Naive thymus-derived CD8-positive, alpha-beta T cell (primary cell): ENCODE results near the gene CRBN. TPM values are rescaled to one million over a fixed set of nuclear protein-coding genes. Genes with fewer than 3 reads are reported as not detected.

Experiments
- ATAC-seq, 2 donors: fragments of 150-1000 bp; cut with Tn5 transposase in 1 of 2; sonication (Bioruptor Pico), chemical (Tn5 transposase) in 1 of 2; 1 replicate in 1 of 2; 2 replicates in 1 of 2; pipeline ENCODE4 v1.10.0; 2021; ENCODE audit warnings: mild to moderate bottlenecking in 2 of 2, moderate library complexity in 2 of 2
- POLR2A ChIA-PET: fragments of 350-600 bp; sonication (Branson Sonifier 250); formaldehyde crosslinking; loops from one replicate; lab custom pipeline; 2021; ENCODE audit warnings: antibody characterized with exemption; lab: Charles Lee
- DNase-seq, 10 donors: peaks; one replicate each; pipeline versions ENCODE4 v3.0.0 to v3.0.0-alpha.2; 2020 to 2022
- H3K27ac Mint-ChIP-seq, 10 donors: one replicate each; pipeline ENCODE4 v1.8.0; 2020 to 2022; ENCODE audit warnings: mild to moderate bottlenecking in 10 of 10, mixed read lengths in 10 of 10, moderate library complexity in 4 of 10, inconsistent platforms in 1 of 10
- H3K27me3 Mint-ChIP-seq, 5 donors: one replicate each; pipeline ENCODE4 v1.8.0; 2021 to 2022; ENCODE audit warnings: mixed read lengths in 5 of 5
- H3K36me3 Mint-ChIP-seq, 3 donors: one replicate each; pipeline ENCODE4 v1.8.0; 2020 to 2022; ENCODE audit warnings: mixed read lengths in 3 of 3, mild to moderate bottlenecking in 2 of 3, inconsistent platforms in 1 of 3
- H3K4me1 Mint-ChIP-seq, 4 donors: one replicate each; pipeline ENCODE4 v1.8.0; 2021 to 2022; ENCODE audit warnings: mixed read lengths in 4 of 4
- H3K4me3 Mint-ChIP-seq, 10 donors: one replicate each; pipeline ENCODE4 v1.8.0; 2020 to 2022; ENCODE audit warnings: mild to moderate bottlenecking in 10 of 10, mixed read lengths in 10 of 10, moderate library complexity in 6 of 10, inconsistent platforms in 1 of 10
- H3K9me3 Mint-ChIP-seq, 9 donors: one replicate each; pipeline ENCODE4 v1.8.0; 2020 to 2022; ENCODE audit warnings: mixed read lengths in 9 of 9, mild to moderate bottlenecking in 3 of 9, inconsistent platforms in 1 of 9, moderate library complexity in 1 of 9
- polyA plus RNA-seq, 3 donors: library from polyadenylated mRNA; unstranded; fragments of 300-500 nt; fragmentation: Illumina TruSeq; gene quantifications; one replicate each; pipeline ENCODE4 v1.2.3, GENCODE V29; 2021
- total RNA-seq, 8 experiments: library from RNA in 2 of 8; stranded (reverse) in 2 of 8; gene quantifications; one replicate each; pipeline ENCODE4 v1.2.3 and lab custom pipeline; 2021 to 2026

CRBN gene
- total and polyA plus RNA-seq, 5 experiments from 2014 or later: 149 to 194 (median 164) TPM

DNA sequence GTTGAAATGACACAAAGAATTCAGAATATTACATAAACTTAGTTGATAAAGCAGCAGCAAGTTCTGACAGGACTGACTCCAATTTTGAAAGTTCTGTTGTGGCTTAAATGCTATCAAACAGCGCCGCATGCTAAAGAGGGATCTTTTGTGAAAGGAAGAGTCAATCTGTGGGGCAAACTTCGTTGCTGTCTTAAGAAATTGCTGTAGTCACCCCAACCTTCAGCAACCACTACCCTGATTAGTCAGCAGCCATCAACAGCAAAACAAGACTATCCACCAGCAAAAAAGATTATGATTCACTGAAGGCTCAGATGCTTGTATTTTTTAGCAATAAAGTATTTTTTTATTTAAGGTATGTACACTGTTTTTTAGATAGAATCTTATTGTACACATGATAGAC, 14.2 kb downstream of the CRBN start:
- Mint-ChIP-seq H3K4me1 (peaks cover 21 to 72% (median 61%) of the 10 kb centered on the region in 4 donors), H3K27me3 (no peaks in the 10 kb centered on the region), H3K27ac (peak overlapping the region in 6 of 10 donors; percentile 24 to 71 (median 69)), H3K9me3 (no peaks in the 10 kb centered on the region), H3K4me3 (no peak overlapping the region), H3K36me3 (peaks cover 6 to 88% (median 28%) of the 10 kb centered on the region in 3 donors)
- POLR2A ChIA-PET: no interaction called here
- DNase-seq (no peak), ATAC-seq (no peak)

DNA sequence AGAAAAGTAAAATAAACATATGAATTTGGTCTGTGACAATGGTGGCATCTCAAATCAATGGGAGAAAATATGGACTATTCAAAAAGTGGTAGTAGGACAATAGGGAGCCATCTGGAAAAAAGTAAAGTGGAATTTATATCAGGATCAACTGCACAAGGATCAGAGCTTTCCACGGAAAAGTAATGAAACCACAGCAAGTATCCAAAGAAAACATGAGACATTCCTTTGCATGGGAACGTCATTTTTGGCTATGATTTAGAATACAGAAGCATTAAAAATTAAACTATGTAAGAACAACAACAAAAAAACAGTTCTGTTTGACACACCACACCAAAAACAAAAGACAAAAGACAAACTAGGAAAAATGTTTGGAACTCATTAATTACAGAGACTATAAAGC, 18.7 kb downstream of the CRBN start:
- H3K4me1 Mint-ChIP-seq: peaks cover 24 to 72% (median 70%) of the 10 kb centered on the region in 4 donors
- POLR2A ChIA-PET: interaction anchor here (0.6 kb wide), 2 partner anchors 9 to 653 kb away, joined by 3 to 5 read pairs; no protein-coding TSS in a partner anchor
- peaks cover under 1 to 97% (median 23%) of the 10 kb centered on the region in 3 donors for H3K36me3 Mint-ChIP-seq
- no peaks in the 10 kb centered on the region for H3K9me3 Mint-ChIP-seq
- H3K27ac Mint-ChIP-seq: peak overlapping the region; percentile 29 to 77 (median 54)
- no peak for ATAC-seq
- H3K27me3 Mint-ChIP-seq: no peaks in the 10 kb centered on the region
- H3K4me3 Mint-ChIP-seq: peak overlapping the region in 1 of 10 donors; percentile 6
- no peak for DNase-seq

DNA sequence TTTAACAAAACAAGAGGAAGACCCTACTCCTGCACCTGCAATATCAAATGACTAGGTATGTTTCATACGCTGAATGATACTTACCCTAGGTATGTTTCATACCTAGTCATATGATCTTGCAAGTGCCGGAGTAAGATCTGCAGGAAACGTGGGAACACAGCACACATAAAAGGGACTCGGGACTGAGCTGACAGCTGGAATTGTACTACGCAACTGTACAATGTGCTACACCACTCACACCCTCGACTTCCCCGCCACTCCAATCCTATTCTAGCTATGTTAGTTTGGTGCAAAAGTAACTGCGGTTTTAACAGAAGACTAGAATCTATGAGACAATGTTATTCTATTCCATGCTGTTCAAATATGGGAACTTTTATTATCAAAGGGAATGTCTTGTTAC, 22.0 kb downstream of the CRBN start:
- POLR2A ChIA-PET: no interaction called here
- H3K36me3 Mint-ChIP-seq: peaks cover 5 to 96% (median 16%) of the 10 kb centered on the region in 3 donors
- H3K27ac Mint-ChIP-seq: peak overlapping the region; percentile 29 to 88 (median 69)

GRCh38 chr3:3154879-3155610, 24.4 kb downstream of the CRBN start:
- POLR2A ChIA-PET: no interaction called here
- DNase-seq (no peak), ATAC-seq (no peak)
- peaks cover 9 to 93% (median 15%) of the 10 kb centered on the region in 3 donors for H3K36me3 Mint-ChIP-seq
- no peaks in the 10 kb centered on the region for H3K9me3 Mint-ChIP-seq
- H3K4me1 Mint-ChIP-seq: peaks cover 23 to 54% (median 47%) of the 10 kb centered on the region in 4 donors
- peak overlapping the region; percentile 20 to 81 (median 65) for H3K27ac Mint-ChIP-seq
- H3K4me3 Mint-ChIP-seq: peak overlapping the region in 1 of 10 donors; percentile 1
- H3K27me3 Mint-ChIP-seq: no peaks in the 10 kb centered on the region

More for the DNA sequence above, 22.0 kb downstream of the CRBN start:
- peaks cover 21 to 61% (median 49%) of the 10 kb centered on the region in 4 donors for H3K4me1 Mint-ChIP-seq
- peak overlapping the region in 1 of 10 donors; percentile 19 for H3K4me3 Mint-ChIP-seq
- DNase-seq: no peak
- no peaks in the 10 kb centered on the region for H3K9me3 Mint-ChIP-seq
- no peaks in the 10 kb centered on the region for H3K27me3 Mint-ChIP-seq
- no peak for ATAC-seq

DNA sequence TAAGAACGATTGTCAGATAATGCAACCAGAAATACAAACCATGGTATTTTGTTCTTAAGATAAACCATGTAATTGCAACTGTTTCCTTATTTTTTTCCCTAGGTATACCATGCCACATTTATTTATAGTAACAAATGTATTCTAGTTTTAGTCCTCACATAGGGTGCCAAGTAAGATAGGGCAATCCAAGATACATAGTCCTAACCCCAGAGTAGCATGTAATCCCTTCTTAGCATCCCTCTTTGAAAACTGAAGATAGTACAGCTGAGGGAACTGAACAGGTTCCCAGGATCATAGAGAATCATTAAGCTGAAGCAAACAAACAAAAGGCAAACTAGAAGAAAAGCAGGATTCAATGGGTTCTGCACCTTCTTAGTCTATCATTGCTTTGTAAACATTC, 28.0 kb downstream of the CRBN start:
- Mint-ChIP-seq H3K27ac (peak overlapping the region in 8 of 10 donors; percentile 32 to 78 (median 64)), H3K27me3 (no peaks in the 10 kb centered on the region), H3K4me1 (peaks cover 16 to 40% (median 24%) of the 10 kb centered on the region in 4 donors), H3K4me3 (no peak overlapping the region), H3K36me3 (peaks cover 9 to 89% (median 20%) of the 10 kb centered on the region in 3 donors), H3K9me3 (no peaks in the 10 kb centered on the region)
- POLR2A ChIA-PET: interaction anchor here (0.7 to 0.8 kb wide), 2 partner anchors 9 to 19 kb away, joined by 5 read pairs; no protein-coding TSS in a partner anchor
- ATAC-seq: no peak
- DNase-seq: no peak

DNA sequence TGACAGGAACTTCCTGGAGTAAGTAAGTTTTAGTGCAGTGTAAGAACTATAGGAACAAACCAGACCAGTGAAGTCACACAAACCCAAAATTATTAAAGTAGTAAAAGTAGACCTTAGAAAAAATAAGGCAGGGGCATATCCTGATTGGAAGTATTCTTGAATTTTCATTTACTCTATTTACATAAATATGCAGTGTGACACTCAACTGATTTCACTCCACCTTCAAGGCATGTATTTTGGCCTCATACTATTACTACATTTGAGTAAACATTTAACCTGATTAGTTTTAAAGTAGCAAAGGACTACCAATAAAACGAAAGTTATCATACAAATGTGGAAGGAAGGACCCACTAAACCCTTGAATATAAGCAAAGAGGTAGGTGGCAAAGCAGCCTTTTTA, 29.9 kb downstream of the CRBN start:
- Mint-ChIP-seq H3K4me3 (no peak overlapping the region), H3K9me3 (no peaks in the 10 kb centered on the region), H3K27ac (peak overlapping the region in 8 of 10 donors; percentile 58 to 93 (median 72)), H3K36me3 (peaks cover 4 to 88% (median 30%) of the 10 kb centered on the region in 3 donors), H3K4me1 (peaks cover 11 to 27% (median 17%) of the 10 kb centered on the region in 4 donors), H3K27me3 (no peaks in the 10 kb centered on the region)
- no peak for DNase-seq
- no peak for ATAC-seq
- POLR2A ChIA-PET: no interaction called here

DNA sequence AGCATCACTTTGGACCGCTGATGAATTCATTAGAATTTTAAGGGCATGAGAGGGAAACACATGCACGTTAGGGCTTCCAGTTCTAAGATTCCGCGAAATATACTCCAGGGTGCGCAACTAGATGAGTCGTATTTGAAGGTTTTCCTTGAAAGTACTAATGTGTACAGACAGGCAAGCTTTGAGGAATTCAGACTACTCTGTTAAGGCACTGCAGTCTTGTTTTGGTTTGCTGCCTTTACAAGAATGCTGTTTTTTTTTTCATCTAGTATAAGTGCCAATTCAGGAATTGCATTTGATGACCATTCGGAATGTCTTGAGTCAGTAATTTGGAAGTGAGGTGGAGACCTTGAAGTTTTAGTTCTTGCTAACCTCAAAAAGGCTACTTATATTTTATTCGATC, 33.7 kb downstream of the CRBN start:
- Mint-ChIP-seq H3K27ac (peak overlapping the region in 7 of 10 donors; percentile 6 to 76 (median 30)), H3K4me3 (no peak overlapping the region), H3K4me1 (peaks cover 10 to 28% (median 13%) of the 10 kb centered on the region in 4 donors), H3K36me3 (peaks cover 4 to 89% (median 33%) of the 10 kb centered on the region in 3 donors), H3K9me3 (no peaks in the 10 kb centered on the region), H3K27me3 (no peaks in the 10 kb centered on the region)
- no peak for ATAC-seq
- POLR2A ChIA-PET: no interaction called here
- no peak for DNase-seq

GRCh38 chr3:3141939-3142338, 37.6 kb downstream of the CRBN start:
- Mint-ChIP-seq H3K27ac (peak overlapping the region in 7 of 10 donors; percentile 7 to 82 (median 36)), H3K36me3 (peaks cover 0 to 95% (median 30%) of the 10 kb centered on the region in 3 donors), H3K4me1 (peaks cover 11 to 38% (median 19%) of the 10 kb centered on the region in 4 donors), H3K4me3 (no peak overlapping the region), H3K9me3 (no peaks in the 10 kb centered on the region), H3K27me3 (no peaks in the 10 kb centered on the region)
- POLR2A ChIA-PET: interaction anchor here (1.0 kb wide), 1 partner anchor 14 kb away, joined by 4 read pairs; no protein-coding TSS in a partner anchor
- no peak for ATAC-seq
- no peak for DNase-seq

GRCh38 chr3:3137526-3137925, 42.0 kb downstream of the CRBN start:
- Mint-ChIP-seq H3K27ac (peak overlapping the region in 8 of 10 donors; percentile 47 to 91 (median 78)), H3K27me3 (no peaks in the 10 kb centered on the region), H3K9me3 (no peaks in the 10 kb centered on the region), H3K4me3 (no peak overlapping the region), H3K36me3 (peaks cover 0 to 87% (median 9%) of the 10 kb centered on the region in 3 donors), H3K4me1 (peaks cover 37 to 57% (median 51%) of the 10 kb centered on the region in 4 donors)
- DNase-seq (no peak), ATAC-seq (no peak)
- POLR2A ChIA-PET: no interaction called here

- peak overlapping the region in 5 of 10 donors; percentile 1 to 53 (median 44) for H3K4me3 Mint-ChIP-seq
- no peak for DNase-seq
- peaks cover 0 to 76% (median 12%) of the 10 kb centered on the region in 3 donors for H3K36me3 Mint-ChIP-seq
- no peak for ATAC-seq
- H3K27me3 Mint-ChIP-seq: no peaks in the 10 kb centered on the region
- POLR2A ChIA-PET: interaction anchor here (1.5 kb wide), 1 partner anchor 56 kb away, joined by 3 read pairs; no protein-coding TSS in a partner anchor
- H3K9me3 Mint-ChIP-seq: no peaks in the 10 kb centered on the region
- peaks cover 32 to 56% (median 51%) of the 10 kb centered on the region in 4 donors for H3K4me1 Mint-ChIP-seq
- peak overlapping the region; percentile 44 to 91 (median 74) for H3K27ac Mint-ChIP-seq
Measured at GRCh38 chr3:3134750-3135448, 44.6 kb downstream of the CRBN start.

DNA sequence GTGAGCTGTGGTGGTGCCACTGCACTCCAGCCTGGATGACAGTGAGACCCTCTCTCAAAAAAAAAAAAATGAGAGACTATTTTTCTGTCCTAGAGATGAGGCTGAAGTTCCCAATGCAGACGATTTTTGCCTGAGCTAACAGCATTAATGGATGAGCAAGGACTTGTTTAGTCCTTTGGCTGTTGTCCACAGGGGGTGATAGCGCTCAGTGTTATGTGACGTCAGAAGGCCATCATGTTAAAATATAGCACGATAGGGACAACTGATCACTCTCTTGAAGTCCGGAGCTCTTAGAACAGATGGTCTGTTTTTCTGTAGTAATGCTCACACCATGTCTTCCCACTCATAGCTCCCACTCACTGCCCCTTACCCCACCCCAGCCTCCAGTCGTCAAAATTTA, 46.0 kb downstream of the CRBN start:
- POLR2A ChIA-PET: interaction anchor here (1.5 kb wide), 1 partner anchor 57 kb away, joined by 3 read pairs; no protein-coding TSS in a partner anchor

DNA sequence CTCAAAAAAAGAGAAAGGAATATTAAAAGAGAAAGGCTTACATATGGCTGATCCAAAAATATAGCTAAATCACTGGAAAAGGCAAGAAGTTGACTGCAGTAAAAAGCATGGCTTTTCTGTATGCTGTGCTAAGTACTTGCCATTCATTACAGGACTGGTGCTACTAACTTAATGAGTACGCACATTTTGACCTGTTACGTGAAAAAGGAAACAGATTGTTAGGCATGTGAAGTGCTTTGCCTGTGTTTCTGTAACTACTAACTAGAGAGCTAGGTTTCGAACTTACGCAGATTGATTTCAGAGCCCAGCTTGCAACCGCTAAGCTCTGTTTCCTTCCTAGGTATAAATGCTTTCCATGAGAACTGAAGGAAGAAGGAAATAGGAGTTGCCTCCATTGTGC, 49.9 kb downstream of the CRBN start:
- Mint-ChIP-seq H3K27me3 (no peaks in the 10 kb centered on the region), H3K36me3 (peaks cover 0 to 40% (median 12%) of the 10 kb centered on the region in 3 donors), H3K4me1 (peaks cover 24 to 63% (median 56%) of the 10 kb centered on the region in 4 donors), H3K4me3 (peak overlapping the region in 2 of 10 donors; percentile 2 to 14), H3K9me3 (no peaks in the 10 kb centered on the region), H3K27ac (peak overlapping the region in 4 of 10 donors; percentile 31 to 61 (median 44))
- ATAC-seq (no peak), DNase-seq (no peak)
- POLR2A ChIA-PET: no interaction called here

More for the DNA sequence above, 46.0 kb downstream of the CRBN start:
- peaks cover 30 to 65% (median 55%) of the 10 kb centered on the region in 4 donors for H3K4me1 Mint-ChIP-seq
- DNase-seq (no peak), ATAC-seq (no peak)
- H3K9me3 Mint-ChIP-seq: no peaks in the 10 kb centered on the region
- peak overlapping the region in 7 of 10 donors; percentile 21 to 84 (median 66) for H3K27ac Mint-ChIP-seq
- peak overlapping the region in 1 of 10 donors; percentile 19 for H3K4me3 Mint-ChIP-seq
- peaks cover 0 to 73% (median 14%) of the 10 kb centered on the region in 3 donors for H3K36me3 Mint-ChIP-seq
- no peaks in the 10 kb centered on the region for H3K27me3 Mint-ChIP-seq
